GOT3 (cell line): ENCODE data around the gene ELAVL1.

Experiments used
- DNase-seq: peaks from one replicate; lab custom pipeline; 2025; ENCODE audit warnings: mixed read lengths; lab: John Stamatoyannopoulos, UW

The ELAVL1 gene

DNA sequence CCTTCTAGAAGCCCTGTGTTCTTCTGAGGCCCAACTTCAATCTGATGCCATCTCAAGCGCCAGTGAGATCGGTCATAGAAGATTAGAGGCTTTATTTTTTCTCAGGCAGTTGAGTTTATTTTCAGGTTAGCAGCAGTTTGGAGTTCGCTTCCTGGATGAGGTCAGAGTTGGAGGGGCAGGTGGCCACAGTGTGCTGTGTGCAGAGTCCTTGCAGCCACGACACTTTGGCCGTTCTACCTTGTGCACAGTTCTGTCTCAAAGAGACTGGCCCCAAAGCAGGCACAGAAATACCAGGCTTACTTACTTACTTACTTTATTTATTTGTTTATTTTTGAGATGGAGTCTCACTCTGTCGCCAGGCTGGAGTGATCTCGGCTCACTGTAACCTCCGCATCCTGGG lies 15.9 kb upstream of the ELAVL1 start:
- no peak for DNase-seq

DNA sequence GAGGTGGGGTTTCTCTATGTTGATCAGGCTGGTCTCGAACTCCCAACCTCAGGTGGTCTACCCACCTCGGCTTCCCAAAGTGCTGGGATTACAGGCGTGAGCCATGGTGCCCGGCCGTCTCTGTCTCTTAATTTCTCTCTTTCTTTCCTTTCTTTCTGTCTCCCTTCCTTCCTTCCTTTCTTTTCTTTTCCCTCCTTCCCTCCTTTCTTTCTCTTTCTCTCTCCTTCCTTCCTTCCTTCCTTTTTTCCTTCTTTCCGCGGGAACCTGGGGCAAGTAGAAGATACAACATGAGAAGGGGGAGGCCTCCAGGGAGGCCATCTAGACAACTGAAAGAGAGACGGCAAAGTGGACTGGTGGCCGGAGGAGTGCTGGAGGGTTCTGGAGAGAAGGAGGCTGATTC lies 15.2 kb upstream of the ELAVL1 start:
- no peak for DNase-seq

DNA sequence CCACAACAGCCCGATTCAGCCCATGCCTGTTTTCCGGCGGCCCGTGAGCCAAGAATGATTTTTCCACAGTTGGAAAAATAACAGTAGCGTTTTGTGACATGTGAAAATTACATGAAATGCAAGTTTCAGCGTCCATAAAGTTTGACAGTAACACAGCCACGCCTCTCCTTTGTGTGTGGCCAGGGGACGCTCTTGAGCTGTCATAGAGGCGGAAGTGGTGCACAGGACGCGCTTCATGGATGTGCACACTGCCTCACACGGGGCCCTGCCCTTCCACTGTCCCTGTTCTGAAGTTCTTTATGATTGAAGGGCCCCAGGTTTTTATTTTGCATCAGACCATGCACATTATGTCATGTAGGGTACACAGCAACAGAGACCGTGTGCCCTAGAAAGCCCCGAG lies 12.4 kb upstream of the ELAVL1 start:
- DNase-seq: no peak

DNA sequence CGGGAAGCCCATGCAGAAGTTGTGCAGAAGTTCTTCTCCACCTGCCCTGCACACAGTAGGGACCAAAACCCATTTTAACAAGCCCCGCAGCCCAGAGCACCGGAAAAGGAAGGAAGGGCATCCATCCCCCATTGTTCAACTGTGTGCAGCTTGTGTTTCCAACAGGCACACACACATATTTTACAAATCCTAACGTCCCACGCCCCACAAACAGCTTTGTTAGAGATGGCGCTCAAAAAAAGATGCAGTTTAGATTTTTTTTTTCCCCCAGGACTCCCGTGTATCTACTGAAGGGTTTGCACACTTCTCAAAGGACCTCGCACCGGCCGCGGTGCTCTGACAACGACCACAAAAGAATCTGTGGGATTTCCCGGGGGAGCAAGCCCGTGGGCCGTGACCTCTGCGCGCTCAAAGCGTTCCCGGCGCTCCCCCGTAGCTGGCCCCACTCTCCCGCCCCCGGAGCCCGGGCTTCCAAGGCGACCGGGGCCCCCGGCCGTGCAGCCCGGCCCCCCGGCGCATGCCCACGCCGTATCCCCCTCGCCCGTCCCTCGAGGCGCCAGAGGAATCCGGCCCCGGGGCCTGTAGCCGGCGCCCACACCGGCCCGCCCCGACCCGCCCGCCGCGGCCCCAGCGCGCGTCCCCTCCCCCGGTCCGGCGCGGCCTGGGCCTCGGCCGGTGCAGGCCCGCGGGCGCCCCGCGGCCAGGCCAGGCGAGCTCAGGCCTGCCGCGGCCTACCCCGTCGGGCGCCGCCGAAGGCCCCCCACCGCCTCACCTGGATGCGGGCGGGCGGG lies 523 bp downstream of the ELAVL1 start:
- no peak for DNase-seq

DNA sequence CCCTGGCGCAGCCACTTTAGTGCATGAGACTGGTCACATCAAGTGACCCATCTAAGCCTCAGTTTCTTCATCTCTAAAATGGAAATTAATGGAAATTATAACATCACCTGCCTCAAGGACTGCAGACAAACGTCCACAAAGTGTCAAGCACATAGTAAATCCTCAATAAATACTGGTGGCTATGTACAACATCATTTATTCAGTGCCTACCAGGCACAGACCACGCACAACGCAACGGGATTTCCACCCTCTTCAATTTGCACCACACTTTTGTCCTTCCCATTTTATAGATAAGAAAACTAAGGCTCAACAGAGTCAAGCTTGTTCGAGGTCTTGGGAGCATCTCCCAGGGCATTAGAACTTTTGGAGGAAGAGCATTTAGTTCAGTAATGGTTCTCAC lies 1.4 kb downstream of the ELAVL1 start:
- DNase-seq: no peak

DNA sequence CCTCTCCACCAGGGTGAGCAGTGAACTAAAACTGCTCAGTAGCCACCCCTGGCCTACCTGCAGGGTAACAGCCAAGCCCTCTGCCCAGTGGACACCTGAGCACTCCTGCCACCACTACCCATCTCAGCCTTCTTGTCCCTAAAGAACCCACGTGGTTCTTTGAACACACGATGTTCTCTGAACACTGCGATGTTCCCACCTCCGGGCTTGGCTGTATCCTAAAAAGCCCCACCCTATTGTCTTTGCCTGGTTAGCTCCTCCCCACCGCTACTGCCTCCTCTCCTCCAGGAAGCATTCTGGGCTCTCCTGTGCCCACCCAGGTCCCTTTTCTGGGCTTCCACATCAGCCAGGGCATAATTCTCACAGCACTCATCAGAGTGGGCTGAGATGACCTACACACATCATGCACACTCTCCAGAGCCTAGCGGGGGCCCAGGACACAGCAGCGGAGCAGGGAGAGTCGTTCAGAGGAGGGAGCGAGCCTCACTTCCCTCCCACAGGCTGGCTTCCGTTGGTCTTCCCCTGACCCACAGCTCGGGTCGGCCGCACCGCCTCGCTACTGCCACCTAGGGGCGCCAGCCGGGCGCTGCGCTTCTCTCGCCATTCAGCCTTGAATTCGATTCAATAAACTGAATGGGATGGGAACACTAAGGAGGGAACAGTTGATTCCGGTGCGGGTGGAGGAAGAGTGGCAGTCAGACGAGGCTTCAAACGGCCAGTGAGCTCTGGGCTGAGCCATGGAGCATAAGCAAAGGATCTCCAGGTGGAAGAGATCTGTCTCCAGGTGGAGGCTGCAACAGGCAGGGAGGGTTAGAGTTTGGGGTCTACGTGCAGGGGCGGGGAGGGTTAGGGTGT lies 3.2 kb downstream of the ELAVL1 start:
- DNase-seq: peak; percentile 45

DNA sequence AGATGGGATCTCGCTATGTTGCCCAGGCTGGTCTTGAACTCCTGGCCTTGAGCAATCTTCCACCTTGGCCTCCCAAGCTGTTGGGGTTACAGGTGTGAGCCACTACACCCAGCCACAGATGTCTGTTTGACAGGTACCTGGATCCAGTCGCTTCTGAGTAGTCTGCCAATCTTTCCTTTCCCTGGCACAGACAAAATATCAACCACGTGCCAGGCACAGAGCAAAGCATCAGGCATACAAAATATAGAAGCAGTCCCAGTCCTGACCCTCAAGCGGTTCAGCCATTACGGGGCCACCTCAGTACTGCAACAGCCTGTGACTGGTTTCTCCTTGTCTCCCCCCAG lies 3.8 kb downstream of the ELAVL1 start:
- DNase-seq: no peak

DNA sequence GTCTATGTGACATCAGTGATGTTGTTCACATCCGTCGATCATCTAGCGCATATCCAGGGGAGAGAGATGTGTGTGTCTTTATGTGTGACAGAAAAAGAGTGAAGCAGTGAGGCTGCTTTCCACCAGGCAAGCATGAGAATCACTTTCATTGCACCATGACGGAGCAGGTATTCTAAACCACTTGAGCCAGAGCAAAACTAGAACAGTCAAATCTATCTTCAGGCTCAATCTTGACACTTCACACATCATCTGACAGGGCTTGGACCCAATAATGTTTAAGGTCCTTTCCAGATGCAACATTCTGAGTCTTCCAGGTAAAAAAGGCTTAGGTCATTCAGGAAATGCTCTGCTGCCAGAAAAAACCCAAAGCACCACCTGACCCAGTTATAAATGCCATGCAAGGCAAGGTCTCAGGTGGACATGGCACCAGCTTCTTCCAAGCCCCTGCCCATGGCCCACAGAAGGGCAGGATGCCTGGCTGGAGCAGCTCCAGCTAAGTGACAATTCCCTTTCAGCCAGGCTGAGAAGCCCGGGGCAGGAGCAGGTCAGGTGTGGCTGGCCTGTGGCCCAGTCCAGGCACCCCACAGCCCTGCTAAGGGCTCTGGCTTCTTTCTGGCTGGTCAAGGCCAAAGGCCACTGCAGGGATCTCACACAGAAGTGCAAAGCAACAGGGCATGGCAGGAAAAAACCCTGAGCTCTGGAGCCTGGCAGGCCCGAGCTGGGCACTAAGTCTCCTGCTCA lies 5.0 kb downstream of the ELAVL1 start:
- no peak for DNase-seq

DNA sequence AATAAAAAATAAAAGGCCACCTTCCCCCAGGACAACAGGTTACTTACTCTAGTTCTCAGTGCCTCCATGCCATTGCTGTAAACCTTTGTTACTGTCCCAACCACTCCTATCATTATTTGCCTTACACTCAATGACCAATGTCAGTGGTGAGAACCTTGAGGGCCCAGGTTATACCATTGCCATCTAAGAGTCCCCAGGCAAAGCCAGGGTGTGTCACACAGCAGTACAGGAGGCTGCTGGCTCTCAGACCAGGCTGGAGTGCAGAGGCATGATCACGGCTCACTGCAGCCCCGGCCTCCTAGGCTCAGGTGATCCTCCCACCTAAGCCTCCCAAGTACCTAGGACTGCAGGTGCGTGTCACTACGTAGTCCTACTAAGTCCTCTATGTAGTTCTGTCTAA lies 6.1 kb downstream of the ELAVL1 start:
- no peak for DNase-seq

DNA sequence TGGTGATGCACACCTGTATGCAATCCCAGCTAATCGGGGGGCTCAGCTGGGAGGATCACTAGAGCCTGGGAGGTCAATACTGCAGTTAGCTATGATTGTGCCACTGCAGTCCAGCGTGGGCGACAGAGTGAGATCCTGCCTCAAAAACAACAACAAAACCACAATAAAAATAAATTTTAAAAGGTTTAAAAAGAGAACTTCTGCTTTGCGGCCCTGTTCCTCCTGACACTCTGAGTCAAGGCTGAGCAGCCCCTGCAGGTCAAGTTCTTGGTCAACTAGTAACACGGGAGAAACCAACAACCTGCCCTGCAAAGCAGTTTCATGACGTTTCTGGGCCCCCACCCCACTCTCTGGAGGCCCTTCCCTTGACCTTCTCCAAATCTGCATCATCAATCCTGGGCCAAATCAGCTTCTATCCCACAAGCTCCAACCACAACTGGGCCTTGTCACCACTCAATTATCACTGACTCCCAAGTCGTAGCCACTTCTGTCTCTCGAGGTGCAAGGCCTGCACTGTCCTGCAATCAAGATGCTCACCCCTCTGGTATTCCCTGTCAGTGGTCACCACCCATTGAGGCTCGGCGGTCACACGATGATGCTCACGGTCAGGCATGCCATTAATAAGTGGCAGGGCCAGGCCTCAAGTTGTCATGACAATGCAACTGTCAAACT lies 7.5 kb downstream of the ELAVL1 start:
- DNase-seq: no peak

DNA sequence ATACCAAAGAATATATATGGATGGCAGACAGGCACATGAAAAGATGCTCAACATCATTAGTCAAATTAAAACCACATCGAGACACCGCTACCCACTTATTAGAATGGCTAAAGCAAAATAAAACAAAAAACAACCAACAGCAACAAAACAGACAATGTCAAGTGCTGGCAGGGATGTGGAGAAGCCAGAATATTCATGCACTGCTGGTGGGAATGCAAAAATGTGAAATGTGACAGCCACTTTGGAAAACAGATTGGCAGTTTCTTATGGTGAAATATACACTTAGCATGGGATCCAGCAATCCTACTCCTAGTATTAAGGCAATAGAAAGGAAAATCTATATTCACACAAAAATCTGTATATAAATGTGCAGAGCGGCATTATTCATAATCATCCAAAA lies 8.6 kb downstream of the ELAVL1 start:
- DNase-seq: no peak

DNA sequence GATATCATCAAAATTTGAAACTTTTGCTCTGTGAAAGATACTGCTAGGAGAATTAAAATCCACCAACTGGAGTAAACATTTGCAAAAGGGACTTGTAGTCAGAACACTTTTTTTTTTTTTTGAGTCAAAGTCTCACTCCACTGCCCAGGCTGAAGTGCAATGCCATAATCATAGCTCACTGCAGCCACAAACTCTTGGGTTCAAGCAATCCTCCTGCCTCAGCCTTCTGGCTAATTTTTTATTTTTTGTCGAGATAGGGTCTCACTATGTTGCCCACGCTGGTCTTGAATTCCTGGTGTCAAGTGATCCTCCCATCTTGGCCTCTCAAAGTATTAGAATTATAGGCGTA lies 9.7 kb downstream of the ELAVL1 start:
- no peak for DNase-seq

DNA sequence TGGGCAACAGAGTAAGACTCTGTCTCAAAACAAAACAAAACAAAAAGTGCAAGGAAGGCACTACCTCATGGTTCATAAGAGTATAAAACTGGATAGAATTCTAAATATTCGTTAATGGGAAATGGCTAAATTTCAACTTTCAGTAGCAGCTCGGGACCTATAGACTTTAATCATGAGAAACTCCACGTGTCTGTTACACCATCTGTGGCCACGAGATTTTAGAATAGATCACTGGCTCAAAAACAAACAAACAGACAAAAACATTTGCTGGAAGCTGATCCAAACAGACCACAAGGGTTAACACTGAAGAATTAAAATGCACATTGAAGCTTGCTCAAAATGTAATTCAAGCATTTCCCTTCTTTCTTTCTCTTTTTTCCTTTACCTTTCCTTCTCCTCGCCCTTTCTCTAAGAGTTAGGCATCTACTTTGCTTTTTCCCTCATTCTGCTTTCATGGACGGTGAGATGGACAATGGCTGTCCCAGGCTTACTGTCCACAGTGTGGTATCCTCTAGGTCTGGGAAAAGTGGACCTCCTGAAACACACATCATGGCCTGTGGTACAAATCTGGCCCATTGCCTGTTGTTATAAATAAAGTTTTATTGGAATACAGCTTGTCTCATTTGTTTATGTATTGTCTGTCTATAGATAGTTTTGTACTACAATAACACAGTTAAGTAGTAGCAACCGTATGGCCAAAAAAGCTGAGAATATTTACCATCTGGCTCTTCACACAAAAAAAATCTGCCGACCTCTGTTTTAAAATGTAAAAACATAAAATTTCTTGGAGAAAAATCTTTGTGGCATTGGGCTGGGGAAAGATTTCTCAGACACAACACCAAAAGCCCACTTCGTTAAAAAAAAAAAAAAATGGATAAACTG lies 10.3 kb downstream of the ELAVL1 start:
- no peak for DNase-seq

DNA sequence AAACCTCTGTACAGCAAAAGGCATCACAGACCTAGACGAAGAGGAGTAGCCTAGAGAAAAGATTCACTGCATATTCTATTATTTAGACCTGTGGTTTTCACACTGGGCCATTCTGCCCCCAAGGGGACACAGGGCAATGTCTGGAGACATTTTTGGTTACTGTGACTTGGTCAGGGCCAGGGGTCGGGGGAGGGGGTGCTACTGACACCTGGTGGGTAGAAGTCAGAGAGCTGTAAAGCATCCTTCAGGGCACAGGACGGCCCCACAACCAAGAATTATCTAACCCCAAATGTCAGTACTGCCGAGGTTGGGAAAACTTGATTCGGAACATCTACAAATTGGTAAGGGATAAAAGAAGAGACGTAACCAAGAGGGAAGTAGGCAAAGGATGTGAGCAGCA lies 11.3 kb downstream of the ELAVL1 start:
- DNase-seq: no peak

DNA sequence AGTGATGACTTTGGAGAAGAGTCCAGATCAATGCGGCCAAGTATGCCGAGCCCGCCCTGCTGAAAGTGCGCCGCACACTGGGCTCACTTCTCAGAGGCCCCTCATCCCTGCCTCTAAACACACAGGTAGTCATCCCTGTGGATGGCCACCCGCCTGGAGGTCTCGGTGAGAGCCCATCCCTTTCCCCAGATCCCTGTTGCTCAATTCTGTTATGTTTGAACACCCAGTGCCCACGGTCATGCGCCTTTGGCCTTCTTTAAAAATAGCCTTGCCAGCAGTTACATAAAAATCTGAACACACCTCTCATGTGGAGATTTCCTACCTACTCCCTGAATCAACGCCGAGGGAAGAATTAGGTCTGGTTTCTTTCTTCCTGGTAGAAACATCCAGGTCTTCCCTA lies 11.9 kb downstream of the ELAVL1 start:
- DNase-seq: no peak

DNA sequence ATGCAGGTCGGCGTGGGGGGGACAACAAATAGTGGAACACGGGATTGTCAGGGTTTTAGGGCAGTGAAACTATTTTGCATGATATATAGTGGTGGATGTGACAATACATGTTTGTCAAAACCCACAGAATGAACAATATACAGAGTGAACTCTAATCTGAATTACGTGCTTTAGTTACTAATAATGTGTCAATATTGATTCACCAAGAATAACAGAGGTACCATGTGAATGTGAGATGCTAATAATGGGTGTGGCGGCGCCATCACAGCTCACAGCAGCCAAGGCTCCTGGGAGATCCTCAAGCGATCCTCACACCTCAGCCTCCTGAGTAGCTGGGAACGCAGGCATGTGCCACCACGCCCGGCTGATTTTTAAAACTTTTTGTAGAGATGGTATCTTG lies 12.9 kb downstream of the ELAVL1 start:
- DNase-seq: no peak

DNA sequence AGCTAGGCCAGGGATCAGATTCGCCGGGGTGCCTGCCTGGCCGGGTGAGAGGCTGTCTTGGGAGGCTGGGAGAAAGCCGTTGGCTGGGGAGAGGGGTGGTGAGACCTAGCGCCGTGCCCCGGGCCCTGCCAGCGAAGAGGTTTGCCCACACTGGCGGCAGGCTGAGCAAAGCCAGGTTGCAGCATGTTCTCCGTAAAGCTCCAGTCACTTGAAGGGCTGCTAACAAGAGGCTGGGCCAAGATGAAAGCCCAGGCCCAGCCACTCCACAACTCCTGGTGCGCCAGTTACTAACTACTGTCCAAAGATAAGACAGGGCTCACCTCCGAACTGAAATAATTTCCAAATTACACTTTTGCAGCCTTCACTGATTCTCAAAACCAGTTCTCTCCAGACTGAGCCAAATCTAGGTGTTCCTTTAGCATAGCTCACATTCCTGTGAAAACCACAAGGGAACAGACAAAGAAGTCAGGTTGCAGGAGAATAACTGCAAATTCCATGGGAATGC lies 16.3 kb downstream of the ELAVL1 start:
- DNase-seq: no peak

DNA sequence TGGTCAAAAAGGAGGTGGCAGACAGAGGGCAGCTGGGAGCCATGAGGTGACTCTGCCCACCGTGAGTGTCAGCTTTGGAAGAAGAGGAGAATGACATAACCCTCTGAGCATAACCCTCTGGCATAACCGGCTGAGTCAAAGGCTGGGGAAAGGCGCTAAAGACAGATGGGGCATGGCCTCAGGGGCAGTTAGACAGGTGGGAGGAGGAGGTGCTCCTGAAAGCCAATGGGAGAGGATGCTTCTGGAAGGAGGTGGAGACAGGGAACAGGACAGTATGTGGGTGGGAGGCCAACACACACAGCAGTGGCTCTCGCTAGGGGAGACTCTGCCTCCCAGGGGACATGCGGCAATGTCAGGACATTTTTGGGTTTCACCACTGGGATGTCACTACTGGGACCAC lies 17.1 kb downstream of the ELAVL1 start:
- no peak for DNase-seq

DNA sequence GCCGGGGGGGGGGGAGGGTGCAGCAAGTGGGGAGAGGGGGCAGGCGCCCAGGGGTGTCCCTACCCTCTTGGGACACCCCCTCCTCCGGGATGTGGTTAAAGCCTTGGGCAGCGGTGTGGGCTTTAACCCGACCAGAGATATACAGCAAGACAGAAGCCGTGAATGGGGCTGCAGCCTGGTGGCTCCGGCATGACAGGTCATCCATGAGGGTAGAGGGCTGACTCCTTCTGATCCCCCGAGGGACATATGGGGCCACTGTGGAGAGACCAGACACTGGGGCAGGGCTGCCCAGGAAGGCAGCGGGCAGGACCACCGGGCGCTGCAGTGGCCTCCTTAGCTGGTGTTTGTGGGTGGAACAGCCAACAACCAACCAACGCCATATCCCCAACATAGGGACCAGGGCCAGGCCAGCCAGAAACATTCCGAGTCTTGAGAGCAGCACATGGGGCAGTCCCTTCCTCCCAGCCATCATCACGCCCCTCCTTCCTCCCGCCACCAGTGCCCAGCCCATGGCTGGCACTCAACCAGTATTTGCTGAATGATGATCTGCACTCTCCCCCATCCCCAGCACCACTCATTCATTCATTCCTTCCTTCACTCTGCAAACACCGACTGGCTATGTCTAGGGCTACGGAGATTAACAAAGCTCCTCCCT lies 18.2 kb downstream of the ELAVL1 start:
- DNase-seq: no peak

DNA sequence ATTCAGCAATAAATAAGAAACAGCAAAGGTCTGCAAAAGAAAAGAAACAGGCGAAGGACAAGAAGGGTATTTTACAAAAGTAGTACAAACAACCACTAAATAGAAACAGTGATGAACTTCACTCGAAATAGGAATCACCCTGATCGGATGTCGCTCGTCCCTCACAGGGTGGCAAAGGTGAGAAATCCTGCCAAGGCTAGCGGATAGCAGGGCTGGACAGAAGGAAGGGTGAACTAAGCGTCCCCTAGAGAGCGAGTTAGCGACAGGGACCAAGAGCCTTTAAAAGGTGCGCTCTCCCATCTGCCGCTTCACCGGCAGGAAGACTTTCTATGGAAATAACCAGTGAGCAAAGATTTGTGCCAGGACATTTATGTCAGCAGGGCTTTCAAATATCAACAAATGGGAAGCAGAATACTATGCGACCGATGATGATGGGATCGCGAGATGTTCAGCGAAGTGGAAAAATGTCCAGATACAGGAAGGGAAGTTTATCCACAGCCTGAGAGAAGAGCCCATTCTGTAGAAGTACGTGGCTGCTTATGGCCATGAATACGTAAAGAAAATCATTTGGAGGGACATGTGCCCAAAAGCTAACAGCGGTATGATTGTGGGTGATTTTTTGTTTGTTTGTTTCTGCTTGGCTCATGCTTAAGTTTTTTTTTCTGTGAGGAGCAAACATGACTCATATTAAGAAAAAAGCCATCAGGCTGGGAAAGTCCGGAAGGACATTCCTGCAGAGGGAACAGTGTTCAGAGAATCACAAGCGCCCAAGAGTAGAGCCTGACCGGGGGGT lies 18.9 kb downstream of the ELAVL1 start:
- no peak for DNase-seq
